ENCODE data around the gene HPSE2. TPM values are rescaled to one million over a fixed set of nuclear protein-coding genes. Genes with fewer than 3 reads are reported as not detected.

The HPSE2 gene
- total RNA-seq, 2 experiments from 2014 or later: not detected

- Mint-ChIP-seq H3K27ac (no peak overlapping the region), H3K27me3 (peaks cover 15% of the 10 kb centered on the region), H3K4me1 (ENCODE audit: low read depth) (no peaks in the 10 kb centered on the region), H3K36me3 (ENCODE audit: low read depth) (no peaks in the 10 kb centered on the region), H3K9me3 (no peaks in the 10 kb centered on the region), H3K4me3 (no peak overlapping the region)
- DNase-seq: no peak
- POLR2A ChIA-PET: no interaction called here
- CTCF ChIA-PET: no interaction called here
- intact Hi-C loops (cut with micrococcal nuclease): no loop called here
- TF ChIP-seq CTCF (IDR thresholded peaks at IDR 0.05): no peak
- no peak for ATAC-seq
Observed at GRCh38 chr10:98611436-98611835, 624.2 kb downstream of the HPSE2 start.

GRCh38 chr10:98610836-98611235 is 624.8 kb downstream of the HPSE2 start:
- Mint-ChIP-seq H3K36me3 (ENCODE audit: low read depth) (no peaks in the 10 kb centered on the region), H3K27me3 (peaks cover 13% of the 10 kb centered on the region), H3K27ac (no peak overlapping the region), H3K4me3 (no peak overlapping the region), H3K9me3 (no peaks in the 10 kb centered on the region), H3K4me1 (ENCODE audit: low read depth) (no peaks in the 10 kb centered on the region)
- no peak for DNase-seq
- no peak for ATAC-seq
- ChIA-PET POLR2A (no interaction called here), CTCF (no interaction called here)
- no peak for TF ChIP-seq CTCF (IDR thresholded peaks at IDR 0.05)
- intact Hi-C loops (cut with micrococcal nuclease): no loop called here

- DNase-seq (no peak), ATAC-seq (no peak)
- intact Hi-C loops (cut with micrococcal nuclease): no loop called here
- H3K4me1 Mint-ChIP-seq (ENCODE audit: low read depth): no peaks in the 10 kb centered on the region
- H3K27me3 Mint-ChIP-seq: peaks cover 13% of the 10 kb centered on the region
- no peaks in the 10 kb centered on the region for H3K9me3 Mint-ChIP-seq
- ChIA-PET POLR2A (no interaction called here), CTCF (no interaction called here)
- no peaks in the 10 kb centered on the region for H3K36me3 Mint-ChIP-seq (ENCODE audit: low read depth)
- H3K4me3 Mint-ChIP-seq: no peak overlapping the region
- TF ChIP-seq CTCF (IDR thresholded peaks at IDR 0.05): no peak
- no peak overlapping the region for H3K27ac Mint-ChIP-seq
Observed at GRCh38 chr10:98610301-98610700, 625.4 kb downstream of the HPSE2 start.

GRCh38 chr10:98609265-98609664 is 626.4 kb downstream of the HPSE2 start:
- DNase-seq (no peak), ATAC-seq (no peak)
- Mint-ChIP-seq H3K4me3 (no peak overlapping the region), H3K36me3 (ENCODE audit: low read depth) (no peaks in the 10 kb centered on the region), H3K9me3 (no peaks in the 10 kb centered on the region), H3K27me3 (peaks cover 13% of the 10 kb centered on the region), H3K27ac (no peak overlapping the region), H3K4me1 (ENCODE audit: low read depth) (no peaks in the 10 kb centered on the region)
- CTCF ChIA-PET: no interaction called here
- TF ChIP-seq CTCF (IDR thresholded peaks at IDR 0.05): no peak
- intact Hi-C loops (cut with micrococcal nuclease): no loop called here
- POLR2A ChIA-PET: no interaction called here

- CTCF ChIA-PET: no interaction called here
- DNase-seq (no peak), ATAC-seq (no peak)
- H3K36me3 Mint-ChIP-seq (ENCODE audit: low read depth): no peaks in the 10 kb centered on the region
- no peaks in the 10 kb centered on the region for H3K4me1 Mint-ChIP-seq (ENCODE audit: low read depth)
- peaks cover 10% of the 10 kb centered on the region for H3K27me3 Mint-ChIP-seq
- no peak for TF ChIP-seq CTCF (IDR thresholded peaks at IDR 0.05)
- H3K4me3 Mint-ChIP-seq: no peak overlapping the region
- intact Hi-C loops (cut with micrococcal nuclease): no loop called here
- POLR2A ChIA-PET: no interaction called here
- no peak overlapping the region for H3K27ac Mint-ChIP-seq
- H3K9me3 Mint-ChIP-seq: no peaks in the 10 kb centered on the region
Observed at GRCh38 chr10:98608411-98608810, 627.2 kb downstream of the HPSE2 start.
